Neutrophil (primary cell): Measurements from ENCODE around the gene MYT1.

Experiments
- H3K27ac ChIP-seq: fragments of 200-600 bp; sonication (generic); 2 replicates; pipeline ENCODE4 v1.5.1; 2016; ENCODE audit warnings: mild to moderate bottlenecking, moderate library complexity
- H3K27me3 ChIP-seq: fragments of 200-600 bp; sonication (generic); 2 replicates; pipeline ENCODE4 v1.6.0; 2016; ENCODE audit warnings: mild to moderate bottlenecking
- H3K36me3 ChIP-seq: fragments of 200-600 bp; sonication (generic); 2 replicates; pipeline ENCODE4 v1.5.1; 2017
- H3K4me1 ChIP-seq, 2 experiments: fragments of 200-600 bp in 1 of 2; sonication (generic) in 1 of 2; 1 replicate in 1 of 2; 2 replicates in 1 of 2; pipeline versions ENCODE4 v1.5.1 to v1.6.1; 2013 to 2016; ENCODE audit warnings: low read depth in 1 of 2, low read length in 1 of 2, mild to moderate bottlenecking in 1 of 2, moderate library complexity in 1 of 2; ENCODE audit not compliant: control insufficient read depth in 1 of 2, insufficient read depth in 1 of 2
- H3K4me3 ChIP-seq, 2 experiments: fragments of 200-600 bp in 1 of 2; sonication (generic) in 1 of 2; 1 replicate in 1 of 2; 2 replicates in 1 of 2; pipeline ENCODE4 v1.5.1; 2013 to 2016; ENCODE audit warnings: low read depth in 1 of 2, low read length in 1 of 2, mild to moderate bottlenecking in 1 of 2, moderate library complexity in 1 of 2
- H3K9me3 ChIP-seq: fragments of 200-600 bp; sonication (generic); 2 replicates; pipeline ENCODE4 v1.5.1; 2016
- TF ChIP-seq, protein P1 (sequence below): fragments of 200-600 bp; sonication (generic); IDR thresholded peaks from 2 replicates; pipeline ENCODE4 v1.5.1; 2016; ENCODE audit warnings: antibody characterized with exemption

Gene MYT1

GRCh38 chr20:64196847-64197306 is 32.6 kb downstream of the MYT1 start:
- H3K4me3 ChIP-seq, result no peak overlapping the region
- H3K36me3 ChIP-seq, result no peaks in the 10 kb centered on the region
- TF ChIP-seq, protein P1, sequence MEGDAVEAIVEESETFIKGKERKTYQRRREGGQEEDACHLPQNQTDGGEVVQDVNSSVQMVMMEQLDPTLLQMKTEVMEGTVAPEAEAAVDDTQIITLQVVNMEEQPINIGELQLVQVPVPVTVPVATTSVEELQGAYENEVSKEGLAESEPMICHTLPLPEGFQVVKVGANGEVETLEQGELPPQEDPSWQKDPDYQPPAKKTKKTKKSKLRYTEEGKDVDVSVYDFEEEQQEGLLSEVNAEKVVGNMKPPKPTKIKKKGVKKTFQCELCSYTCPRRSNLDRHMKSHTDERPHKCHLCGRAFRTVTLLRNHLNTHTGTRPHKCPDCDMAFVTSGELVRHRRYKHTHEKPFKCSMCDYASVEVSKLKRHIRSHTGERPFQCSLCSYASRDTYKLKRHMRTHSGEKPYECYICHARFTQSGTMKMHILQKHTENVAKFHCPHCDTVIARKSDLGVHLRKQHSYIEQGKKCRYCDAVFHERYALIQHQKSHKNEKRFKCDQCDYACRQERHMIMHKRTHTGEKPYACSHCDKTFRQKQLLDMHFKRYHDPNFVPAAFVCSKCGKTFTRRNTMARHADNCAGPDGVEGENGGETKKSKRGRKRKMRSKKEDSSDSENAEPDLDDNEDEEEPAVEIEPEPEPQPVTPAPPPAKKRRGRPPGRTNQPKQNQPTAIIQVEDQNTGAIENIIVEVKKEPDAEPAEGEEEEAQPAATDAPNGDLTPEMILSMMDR, result no peak
- H3K9me3 ChIP-seq, result no peaks in the 10 kb centered on the region
- no peak overlapping the region for H3K27ac ChIP-seq
- H3K27me3 ChIP-seq, result peaks cover 13% of the 10 kb centered on the region
- no peaks in the 10 kb centered on the region for H3K4me1 ChIP-seq

GRCh38 chr20:64198347-64198746 is 34.1 kb downstream of the MYT1 start:
- H3K36me3 ChIP-seq, result no peaks in the 10 kb centered on the region
- no peak overlapping the region for H3K4me3 ChIP-seq
- no peak overlapping the region for H3K27ac ChIP-seq
- H3K4me1 ChIP-seq, result no peaks in the 10 kb centered on the region
- TF ChIP-seq, protein P1, result no peak
- H3K27me3 ChIP-seq, result peaks cover 7% of the 10 kb centered on the region
- no peaks in the 10 kb centered on the region for H3K9me3 ChIP-seq

- H3K4me3 ChIP-seq, result no peak overlapping the region
- H3K9me3 ChIP-seq, result no peaks in the 10 kb centered on the region
- TF ChIP-seq, protein P1, result no peak
- H3K27me3 ChIP-seq, result no peaks in the 10 kb centered on the region
- H3K27ac ChIP-seq, result no peak overlapping the region
- no peaks in the 10 kb centered on the region for H3K4me1 ChIP-seq
- no peaks in the 10 kb centered on the region for H3K36me3 ChIP-seq
These were observed 35.1 kb downstream of the MYT1 start for GRCh38 chr20:64199395-64199794.

DNA sequence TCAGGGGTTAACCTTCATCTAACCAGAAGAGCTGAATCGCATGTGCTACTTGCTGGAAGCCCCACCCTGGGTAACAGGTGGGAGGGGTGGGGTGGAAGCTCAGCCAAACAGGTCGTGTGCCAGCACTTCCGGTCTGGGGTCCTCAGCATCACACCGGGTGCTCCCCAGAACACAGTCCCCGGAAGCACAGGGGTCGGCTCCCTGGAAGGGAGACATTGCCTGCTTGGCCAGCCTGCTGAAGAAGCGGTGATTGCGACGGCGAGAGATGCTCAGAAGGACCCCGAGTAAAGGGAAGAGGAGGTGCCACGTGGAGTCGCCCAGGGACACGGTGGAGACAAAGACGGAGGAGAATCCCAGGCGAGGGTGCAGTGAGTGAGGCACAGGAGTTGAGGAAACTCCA is 36.5 kb downstream of the MYT1 start:
- Histone ChIP-seq H3K4me1 (no peaks in the 10 kb centered on the region), H3K36me3 (no peaks in the 10 kb centered on the region), H3K9me3 (no peaks in the 10 kb centered on the region), H3K27me3 (no peaks in the 10 kb centered on the region), H3K27ac (no peak overlapping the region), H3K4me3 (no peak overlapping the region)
- TF ChIP-seq, protein P1, result no peak

GRCh38 chr20:64201653-64202052 is 37.4 kb downstream of the MYT1 start:
- no peaks in the 10 kb centered on the region for H3K27me3 ChIP-seq
- TF ChIP-seq, protein P1, result no peak

More at GRCh38 chr20:64201653-64202052, 37.4 kb downstream of the MYT1 start:
- Histone ChIP-seq H3K4me3 (no peak overlapping the region), H3K27ac (no peak overlapping the region), H3K36me3 (no peaks in the 10 kb centered on the region), H3K4me1 (no peaks in the 10 kb centered on the region), H3K9me3 (no peaks in the 10 kb centered on the region)
